Right lobe of liver (tissue), 6 donors: ENCODE data around the gene KLF11. TPM values are rescaled to one million over a fixed set of nuclear protein-coding genes. Genes with fewer than 3 reads are reported as not detected.

Source experiments
- ATAC-seq, 4 donors: fragments of 200-7000 bp; cut with Tn5 transposase; one replicate each; pipeline ENCODE4 v1.9.1; 2020; ENCODE audit warnings: mild to moderate bottlenecking in 4 of 4, moderate library complexity in 4 of 4
- DNase-seq, 3 donors: peaks; one replicate each; pipeline ENCODE4 v3.0.0-alpha.2; 2020
- H3K27ac ChIP-seq, 3 donors: fragments of 200-600 bp; one replicate each; pipeline ENCODE4 v1.8.0; 2022
- H3K27me3 ChIP-seq, 2 donors: fragments of 200-600 bp; one replicate each; pipeline ENCODE4 v1.8.0; 2022
- H3K36me3 ChIP-seq, 4 donors: fragments of 200-600 bp; sonication (generic) in 1 of 4; one replicate each; pipeline versions ENCODE4 v1.5.1 to v1.8.0; 2017 to 2022; ENCODE audit warnings: control low read depth in 1 of 4
- H3K4me1 ChIP-seq, 4 donors: fragments of 200-600 bp; sonication (generic) in 1 of 4; one replicate each; pipeline versions ENCODE4 v1.5.1 to v1.8.0; 2017 to 2022; ENCODE audit warnings: control low read depth in 1 of 4
- H3K4me3 ChIP-seq, 3 donors: fragments of 200-600 bp; one replicate each; pipeline ENCODE4 v1.8.0; 2022
- H3K9me3 ChIP-seq, 4 donors: fragments of 200-600 bp; sonication (generic) in 1 of 4; one replicate each; pipeline versions ENCODE4 v1.5.1 to v1.8.0; 2017 to 2022; ENCODE audit warnings: control low read depth in 1 of 4
- POLR2A ChIP-seq: fragments of 450-650 bp; IDR thresholded peaks from one replicate; pipeline ENCODE4 v1.6.1; 2017; ENCODE audit warnings: antibody characterized with exemption, mild to moderate bottlenecking
- WGBS: methylation state at CpG from one replicate; pipeline ENCODE4 v1.1.6; 2018; ENCODE audit warnings: low coverage, low lambda C conversion rate; ENCODE audit not compliant: insufficient coverage; ENCODE audit errors: missing lambda C conversion rate; 5-methylcytosine and 5-hydroxymethylcytosine counted together
- intact Hi-C, 2 donors: fragments of 100-400 bp; cut with DNase I; formaldehyde crosslinking; loops; one replicate each; pipeline versions ENCODE4 v1.11.2 to v1.14.1; 2022
- total RNA-seq, 6 experiments: library from RNA; depleted of rRNA in 2 of 6; stranded (reverse); fragments of >200 nt in 2 of 6; fragmentation: NEBNext Ultra II Directional in 3 of 6; extraction: Animal tissue kit (Norgen Biotek cat#: 25700) in 3 of 6; gene quantifications; one replicate each; pipeline versions ENCODE4 v1.1.0 to v1.2.4, GENCODE V29; 2016 to 2023
- TF ChIP-seq, protein P1 (sequence below), 4 donors: fragments of 200-600 bp in 3 of 4; fragments of 450-650 bp in 1 of 4; IDR thresholded peaks; one replicate each; pipeline versions ENCODE4 v1.5.1 to v1.8.0; 2016 to 2022; ENCODE audit warnings: antibody characterized with exemption in 4 of 4, mild to moderate bottlenecking in 2 of 4
- donor health status: DM: no; HTN: yes; CAD: no.
- donor health status: DM: no; HTN: no; CAD: no.
- donor health status: DM: no; HTN: no; CAD: no.
- donor health status: DM: no; HTN: yes; CAD: no.
- donor health status: DM: no; HTN: yes; CAD: no.

KLF11 gene
- total RNA-seq, 6 experiments from 2014 or later, result 10.9 to 40.1 (median 27.8) TPM

DNA sequence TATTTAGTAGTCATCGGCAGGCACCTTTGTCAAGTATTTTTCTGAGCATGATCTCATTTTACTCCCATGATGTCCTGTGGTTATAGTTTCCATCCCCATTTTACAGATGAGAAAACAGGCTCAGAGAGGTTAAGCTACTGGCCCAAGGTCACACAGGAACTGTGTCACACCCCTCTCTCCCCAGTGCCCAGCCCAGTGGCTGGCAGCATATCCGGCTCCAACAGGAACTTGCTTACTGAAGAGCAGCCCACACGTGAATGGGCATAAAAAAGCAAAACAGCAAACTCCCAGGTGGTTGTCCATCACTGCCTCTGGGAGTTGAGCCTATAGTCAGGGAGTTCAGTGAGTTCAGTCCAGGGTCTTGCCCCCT is 8.3 kb upstream of the KLF11 start:
- peak in 1 of 3 donors; percentile 21 for DNase-seq
- no peak for ATAC-seq
- TF ChIP-seq POLR2A, result no peak
- TF ChIP-seq, protein P1, sequence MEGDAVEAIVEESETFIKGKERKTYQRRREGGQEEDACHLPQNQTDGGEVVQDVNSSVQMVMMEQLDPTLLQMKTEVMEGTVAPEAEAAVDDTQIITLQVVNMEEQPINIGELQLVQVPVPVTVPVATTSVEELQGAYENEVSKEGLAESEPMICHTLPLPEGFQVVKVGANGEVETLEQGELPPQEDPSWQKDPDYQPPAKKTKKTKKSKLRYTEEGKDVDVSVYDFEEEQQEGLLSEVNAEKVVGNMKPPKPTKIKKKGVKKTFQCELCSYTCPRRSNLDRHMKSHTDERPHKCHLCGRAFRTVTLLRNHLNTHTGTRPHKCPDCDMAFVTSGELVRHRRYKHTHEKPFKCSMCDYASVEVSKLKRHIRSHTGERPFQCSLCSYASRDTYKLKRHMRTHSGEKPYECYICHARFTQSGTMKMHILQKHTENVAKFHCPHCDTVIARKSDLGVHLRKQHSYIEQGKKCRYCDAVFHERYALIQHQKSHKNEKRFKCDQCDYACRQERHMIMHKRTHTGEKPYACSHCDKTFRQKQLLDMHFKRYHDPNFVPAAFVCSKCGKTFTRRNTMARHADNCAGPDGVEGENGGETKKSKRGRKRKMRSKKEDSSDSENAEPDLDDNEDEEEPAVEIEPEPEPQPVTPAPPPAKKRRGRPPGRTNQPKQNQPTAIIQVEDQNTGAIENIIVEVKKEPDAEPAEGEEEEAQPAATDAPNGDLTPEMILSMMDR (IDR thresholded peaks at IDR 0.05), result no peak
- Histone ChIP-seq H3K27me3 (no peaks in the 10 kb centered on the region), H3K4me1 (peaks cover 0 to 34% (median 17%) of the 10 kb centered on the region in 4 donors), H3K27ac (peak overlapping the region in 1 of 3 donors; percentile 80), H3K9me3 (no peaks in the 10 kb centered on the region), H3K4me3 (no peak overlapping the region), H3K36me3 (no peaks in the 10 kb centered on the region)
- WGBS, result 58% methylated on average over 2 of the region's 3 CpGs
- intact Hi-C loops, result no loop called here

DNA sequence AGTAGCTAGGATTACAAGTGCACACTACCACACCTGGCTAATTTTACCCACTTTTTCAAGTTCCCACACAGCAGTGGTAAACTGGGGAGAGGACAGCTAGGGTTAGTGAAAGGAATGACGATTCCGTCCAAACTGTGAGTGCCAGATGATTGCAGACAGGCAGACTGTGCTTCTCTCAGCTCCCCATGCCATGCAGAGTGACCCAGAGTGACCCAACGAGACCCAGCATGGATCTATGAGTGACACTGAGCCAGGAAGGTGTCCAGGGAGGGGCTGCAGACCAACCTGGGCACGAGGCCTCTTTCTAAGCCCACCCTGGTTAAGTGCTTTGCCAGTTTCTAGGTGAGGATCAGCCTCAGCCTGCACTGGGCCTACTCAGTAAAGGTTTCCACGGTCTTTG is 7.7 kb upstream of the KLF11 start:
- TF ChIP-seq, protein P1 (IDR thresholded peaks at IDR 0.05), result no peak
- no peak for TF ChIP-seq POLR2A
- no peaks in the 10 kb centered on the region for H3K27me3 ChIP-seq
- H3K4me1 ChIP-seq, result peaks cover 0 to 40% (median 19%) of the 10 kb centered on the region in 4 donors
- intact Hi-C loops, result no loop called here
- WGBS, result 22% methylated on average over 2 of the region's 5 CpGs
- no peak overlapping the region for H3K4me3 ChIP-seq
- H3K27ac ChIP-seq, result peak overlapping the region in 2 of 3 donors; percentile 68 to 80
- no peaks in the 10 kb centered on the region for H3K9me3 ChIP-seq
- peak in 1 of 3 donors; percentile 40 for DNase-seq
- ATAC-seq, result peak; percentile 8 to 37 (median 24)
- H3K36me3 ChIP-seq, result no peaks in the 10 kb centered on the region

DNA sequence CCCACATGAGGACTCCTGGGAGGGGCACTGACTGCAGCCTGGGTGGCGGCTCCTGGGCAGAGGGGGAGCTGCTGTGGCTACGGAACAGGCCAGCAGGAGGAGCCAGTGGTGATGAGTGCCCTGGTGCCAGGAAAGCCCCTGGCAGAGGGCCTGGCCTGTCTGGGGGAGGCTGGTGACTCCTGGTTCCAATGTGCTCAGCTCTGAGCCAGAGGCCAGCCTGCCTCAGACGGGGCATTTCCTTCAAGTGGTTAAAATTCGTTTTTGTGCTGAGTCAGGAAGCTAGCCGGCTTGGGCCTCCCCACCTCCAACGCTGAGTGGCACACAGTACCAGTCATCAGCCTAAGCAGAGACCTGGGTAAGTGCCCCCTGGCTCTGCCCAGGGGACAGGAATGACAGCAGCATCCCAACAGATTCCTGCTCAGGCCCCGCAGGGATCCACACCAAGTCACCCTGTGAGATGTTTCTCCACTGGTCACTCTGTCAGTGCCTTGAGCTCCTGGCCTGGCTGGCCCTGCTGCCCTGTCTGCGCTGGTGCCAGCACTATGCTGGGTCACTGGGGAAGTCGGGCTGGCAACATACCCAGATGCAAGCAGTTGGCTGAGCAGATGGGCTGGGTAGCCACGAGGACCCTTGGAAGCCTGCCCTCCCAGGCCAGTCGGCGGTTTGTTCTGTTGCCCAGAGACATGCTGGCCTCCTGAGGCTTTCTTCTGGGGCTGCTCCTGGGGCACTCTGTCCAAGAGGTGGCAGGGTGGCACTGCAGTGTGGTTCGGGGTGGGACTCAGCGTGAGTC is 7.1 kb upstream of the KLF11 start:
- H3K4me3 ChIP-seq, result peak overlapping the region in 1 of 3 donors; percentile 7
- no peaks in the 10 kb centered on the region for H3K9me3 ChIP-seq
- peak; percentile 89 to 96 (median 95) for DNase-seq
- 33% methylated on average over 2 of the region's 14 CpGs for WGBS
- H3K36me3 ChIP-seq, result no peaks in the 10 kb centered on the region
- intact Hi-C loops, result no loop called here
- peaks cover 0 to 47% (median 23%) of the 10 kb centered on the region in 4 donors for H3K4me1 ChIP-seq
- TF ChIP-seq, protein P1 (IDR thresholded peaks at IDR 0.05), result peak; percentile 58 to 73 (median 66)
- TF ChIP-seq POLR2A, result peak; percentile 55
- H3K27ac ChIP-seq, result peak overlapping the region; percentile 68 to 84 (median 80)
- peak; percentile 85 to 88 (median 87) for ATAC-seq
- H3K27me3 ChIP-seq, result no peaks in the 10 kb centered on the region

DNA sequence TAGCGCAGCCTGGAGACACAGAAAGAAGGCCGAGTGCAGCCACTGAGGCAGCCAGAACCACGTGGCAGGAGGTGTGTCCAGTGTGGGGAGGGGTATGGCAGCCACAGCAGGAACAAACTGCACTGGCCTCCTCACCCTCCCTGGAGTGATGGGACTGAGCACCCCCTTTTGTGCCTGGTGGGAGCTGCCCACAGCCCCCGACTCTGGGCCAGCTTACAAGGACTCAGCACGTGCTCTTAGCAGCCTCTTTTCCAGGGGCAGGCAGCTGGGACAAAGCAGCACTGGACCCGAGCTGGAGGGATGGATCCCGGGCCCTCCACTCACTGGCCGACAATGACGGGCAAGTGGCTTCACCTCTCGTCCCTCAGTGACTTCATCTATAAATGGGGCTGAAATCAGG is 5.2 kb upstream of the KLF11 start:
- no peak overlapping the region for H3K27ac ChIP-seq
- no peak overlapping the region for H3K4me3 ChIP-seq
- H3K36me3 ChIP-seq, result no peaks in the 10 kb centered on the region
- DNase-seq, result peak in 1 of 3 donors; percentile 35
- H3K4me1 ChIP-seq, result peaks cover 0 to 57% (median 30%) of the 10 kb centered on the region in 4 donors
- TF ChIP-seq, protein P1 (IDR thresholded peaks at IDR 0.05), result no peak
- no peak for TF ChIP-seq POLR2A
- 40% methylated on average over 2 of the region's 10 CpGs for WGBS
- H3K9me3 ChIP-seq, result no peaks in the 10 kb centered on the region
- intact Hi-C loops, result no loop called here
- ATAC-seq, result no peak
- no peaks in the 10 kb centered on the region for H3K27me3 ChIP-seq
